BE2C (cell line): Measurements from ENCODE around the gene DBT.

ENCODE experiments used
- DNase-seq: peaks from one replicate; pipeline ENCODE4 v3.0.0-alpha.2; 2020
- H3K27me3 ChIP-seq: fragments of 250-450 bp; sonication (Bioruptor Pico); 2 replicates; pipeline ENCODE4 v1.5.1; 2020; ENCODE audit warnings: mild to moderate bottlenecking
- H3K36me3 ChIP-seq: fragments of 250-450 bp; sonication (Bioruptor Pico); 2 replicates; pipeline ENCODE4 v1.5.1; 2020; ENCODE audit warnings: mild to moderate bottlenecking
- H3K4me1 ChIP-seq: fragments of 250-450 bp; sonication (Bioruptor Pico); 2 replicates; pipeline ENCODE4 v1.5.1; 2020
- H3K4me3 ChIP-seq: 2 replicates; pipeline ENCODE4 v1.5.1; 2011; ENCODE audit warnings: low read depth, low read length
- H3K9me3 ChIP-seq: fragments of 250-450 bp; sonication (Bioruptor Pico); 2 replicates; pipeline ENCODE4 v1.5.1; 2020
- TF ChIP-seq, protein P1 (sequence below): IDR thresholded peaks from 2 replicates; pipeline ENCODE4 v1.5.1; 2012; ENCODE audit warnings: mild to moderate bottlenecking, low read depth, low read length

The DBT gene

DNA sequence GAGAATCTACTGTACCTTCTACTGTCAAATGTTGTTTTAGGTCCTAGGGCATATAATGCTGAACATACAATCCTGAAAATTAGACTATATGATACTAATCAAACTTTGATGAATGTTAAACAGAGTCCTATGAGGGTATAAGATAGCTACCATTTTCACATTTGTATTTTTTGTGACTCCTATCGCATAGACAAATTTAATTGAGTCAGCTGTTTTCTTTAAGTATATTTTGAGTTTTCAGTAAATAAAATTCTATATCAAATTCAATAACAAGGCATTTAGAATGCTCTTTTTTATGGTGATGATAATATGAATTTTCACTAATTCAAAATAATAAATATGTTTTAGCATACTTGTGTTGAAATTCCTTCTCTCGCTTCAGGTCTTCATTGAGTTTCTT lies 81.6 kb downstream of the DBT start:
- Histone ChIP-seq H3K4me1 (no peaks in the 10 kb centered on the region), H3K4me3 (no peak overlapping the region), H3K27me3 (no peaks in the 10 kb centered on the region), H3K36me3 (no peaks in the 10 kb centered on the region), H3K9me3 (no peaks in the 10 kb centered on the region)
- TF ChIP-seq, protein P1, sequence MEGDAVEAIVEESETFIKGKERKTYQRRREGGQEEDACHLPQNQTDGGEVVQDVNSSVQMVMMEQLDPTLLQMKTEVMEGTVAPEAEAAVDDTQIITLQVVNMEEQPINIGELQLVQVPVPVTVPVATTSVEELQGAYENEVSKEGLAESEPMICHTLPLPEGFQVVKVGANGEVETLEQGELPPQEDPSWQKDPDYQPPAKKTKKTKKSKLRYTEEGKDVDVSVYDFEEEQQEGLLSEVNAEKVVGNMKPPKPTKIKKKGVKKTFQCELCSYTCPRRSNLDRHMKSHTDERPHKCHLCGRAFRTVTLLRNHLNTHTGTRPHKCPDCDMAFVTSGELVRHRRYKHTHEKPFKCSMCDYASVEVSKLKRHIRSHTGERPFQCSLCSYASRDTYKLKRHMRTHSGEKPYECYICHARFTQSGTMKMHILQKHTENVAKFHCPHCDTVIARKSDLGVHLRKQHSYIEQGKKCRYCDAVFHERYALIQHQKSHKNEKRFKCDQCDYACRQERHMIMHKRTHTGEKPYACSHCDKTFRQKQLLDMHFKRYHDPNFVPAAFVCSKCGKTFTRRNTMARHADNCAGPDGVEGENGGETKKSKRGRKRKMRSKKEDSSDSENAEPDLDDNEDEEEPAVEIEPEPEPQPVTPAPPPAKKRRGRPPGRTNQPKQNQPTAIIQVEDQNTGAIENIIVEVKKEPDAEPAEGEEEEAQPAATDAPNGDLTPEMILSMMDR: no peak
- no peak for DNase-seq

DNA sequence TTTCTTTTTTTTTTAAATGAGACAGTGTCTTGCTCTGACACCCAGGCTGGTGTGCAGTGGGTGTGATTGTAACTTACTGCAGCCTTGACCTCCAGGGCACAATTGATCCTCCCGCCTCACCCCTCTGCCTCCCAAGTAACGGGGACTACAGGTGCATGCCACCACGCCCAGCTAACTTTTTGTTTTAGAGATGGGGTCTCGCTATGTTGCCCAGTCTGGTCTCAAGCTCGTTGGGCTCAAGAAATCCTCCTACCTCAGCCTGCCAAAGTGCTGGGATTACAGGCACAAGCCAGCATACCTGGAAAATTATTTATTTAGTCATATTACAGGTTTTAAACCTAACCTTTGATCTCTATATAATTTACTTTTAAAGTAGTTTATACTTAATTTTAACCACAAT lies 84.9 kb downstream of the DBT start:
- no peaks in the 10 kb centered on the region for H3K36me3 ChIP-seq
- no peak for DNase-seq
- H3K27me3 ChIP-seq: no peaks in the 10 kb centered on the region
- no peaks in the 10 kb centered on the region for H3K9me3 ChIP-seq
- no peak overlapping the region for H3K4me3 ChIP-seq
- TF ChIP-seq, protein P1: no peak
- no peaks in the 10 kb centered on the region for H3K4me1 ChIP-seq

DNA sequence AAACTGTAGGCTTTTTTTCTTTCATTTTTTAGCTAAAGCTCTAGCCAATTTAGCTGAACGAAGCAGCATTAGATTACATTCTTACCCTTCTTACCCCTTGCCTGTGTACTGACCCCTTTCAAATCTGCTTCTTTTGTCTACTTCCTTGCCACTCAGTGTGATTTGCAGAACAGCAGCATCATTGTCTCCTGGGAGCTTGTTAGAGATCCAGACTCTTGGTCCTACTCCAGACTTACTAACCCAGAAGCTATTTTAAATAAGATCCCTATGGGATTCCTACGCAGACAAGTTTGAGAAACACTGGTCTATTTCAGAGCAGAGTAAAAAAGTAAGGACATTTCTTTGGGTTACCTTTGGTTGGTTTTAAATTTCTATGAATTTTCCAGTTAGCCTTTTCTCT lies 85.4 kb downstream of the DBT start:
- Histone ChIP-seq H3K36me3 (no peaks in the 10 kb centered on the region), H3K9me3 (no peaks in the 10 kb centered on the region), H3K27me3 (no peaks in the 10 kb centered on the region), H3K4me1 (no peaks in the 10 kb centered on the region), H3K4me3 (no peak overlapping the region)
- TF ChIP-seq, protein P1: no peak
- peak; percentile 15 for DNase-seq

DNA sequence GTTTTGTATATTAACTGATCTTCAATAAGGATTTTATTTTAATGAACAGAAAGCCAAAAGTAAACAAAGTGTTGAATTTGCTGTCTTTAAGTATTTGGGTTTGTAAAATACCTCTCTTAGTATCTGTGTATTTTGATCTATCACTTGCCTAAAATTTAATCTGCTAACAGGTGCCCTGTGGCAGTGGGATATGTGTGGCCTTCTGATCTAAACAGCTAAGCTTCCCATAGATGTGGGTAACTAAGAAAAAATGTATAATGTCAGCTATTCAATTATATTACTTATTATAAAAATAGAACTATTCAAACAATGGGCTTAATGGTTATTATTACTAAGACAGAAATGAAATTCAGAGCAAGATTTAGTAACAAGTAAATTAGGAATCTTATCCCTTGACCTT lies 86.8 kb downstream of the DBT start:
- no peak for DNase-seq
- H3K9me3 ChIP-seq: no peaks in the 10 kb centered on the region
- TF ChIP-seq, protein P1: no peak
- H3K4me1 ChIP-seq: no peaks in the 10 kb centered on the region
- no peak overlapping the region for H3K4me3 ChIP-seq
- H3K27me3 ChIP-seq: no peaks in the 10 kb centered on the region
- no peaks in the 10 kb centered on the region for H3K36me3 ChIP-seq

DNA sequence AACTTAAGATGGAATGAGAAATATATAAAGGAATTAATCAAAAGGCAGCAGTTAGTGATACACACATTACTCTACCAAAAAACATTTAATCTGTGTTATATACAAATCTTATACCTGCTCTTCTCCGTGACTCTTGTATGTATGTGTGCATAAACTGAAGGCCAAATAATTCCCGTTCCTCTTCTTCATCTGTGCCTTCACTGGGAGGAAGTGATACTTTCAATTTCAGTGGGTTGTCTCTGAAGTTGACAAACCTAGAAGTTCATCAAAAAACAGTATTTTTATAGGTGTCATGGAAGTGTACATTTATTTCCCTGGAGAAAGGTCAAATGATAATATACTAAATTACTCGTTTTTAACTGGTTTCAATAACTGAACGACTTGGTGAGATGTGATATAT lies 97.4 kb downstream of the DBT start:
- Histone ChIP-seq H3K27me3 (no peaks in the 10 kb centered on the region), H3K36me3 (peaks cover 3% of the 10 kb centered on the region; the same call in 1 of the 2 replicates), H3K9me3 (no peaks in the 10 kb centered on the region), H3K4me1 (no peaks in the 10 kb centered on the region), H3K4me3 (no peak overlapping the region)
- TF ChIP-seq, protein P1: no peak
- DNase-seq: no peak

DNA sequence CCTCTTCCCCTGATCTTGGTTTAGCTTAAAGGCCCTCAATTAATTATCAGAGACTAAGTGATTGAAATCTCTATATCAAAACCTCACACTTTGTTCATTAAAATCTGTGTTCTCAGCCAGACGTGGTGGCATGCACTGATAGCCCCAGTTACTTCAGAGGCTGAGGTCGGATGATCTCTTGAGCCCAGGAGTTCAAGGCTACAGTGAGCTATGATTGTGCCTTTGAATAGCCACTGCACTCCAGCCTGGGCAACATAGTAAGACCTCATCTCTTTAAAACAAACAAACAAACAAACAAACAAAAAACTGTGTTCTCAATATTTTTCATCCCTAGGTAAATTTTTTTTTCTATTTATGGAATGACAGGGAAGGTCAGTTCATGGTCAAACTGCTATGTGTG lies 98.0 kb downstream of the DBT start:
- Histone ChIP-seq H3K9me3 (no peaks in the 10 kb centered on the region), H3K4me1 (no peaks in the 10 kb centered on the region), H3K36me3 (peaks cover 3% of the 10 kb centered on the region; the same call in 1 of the 2 replicates), H3K27me3 (no peaks in the 10 kb centered on the region), H3K4me3 (no peak overlapping the region)
- TF ChIP-seq, protein P1: no peak
- DNase-seq: no peak
